Bronchial smooth muscle cell (primary cell): ENCODE results near the gene RNF141. TPM values are rescaled to one million over a fixed set of nuclear protein-coding genes. Genes with fewer than 3 reads are reported as not detected.

Source experiments
- total RNA-seq: library from RNA; depleted of rRNA; stranded (reverse); fragments of >200 nt; gene quantifications from 2 replicates; pipeline ENCODE4 v1.2.1, GENCODE V29; 2014

RNF141 gene
- 29.6 and 41.5 TPM in 2 replicates for total RNA-seq

GRCh38 chr11:10540915-10541560, at the start of gene RNF141:
TSS of gene RNF141 (minus strand) at chr11:10541187. CDS start at chr11:10534158, 7,029 bp downstream.

GRCh38 chr11:10568486-10568941, 27.5 kb upstream of the RNF141 start, which contains the start of gene LYVE1:
TSS of gene LYVE1 (minus strand) at chr11:10568665. CDS start at chr11:10568532, 133 bp downstream.

Other genes starting within 250 kb of the RNF141 start
- 38.3 and 45.7 TPM in 2 replicates for gene SBF2, start 247.0 kb downstream of the RNF141 start, total RNA-seq
- gene ADM, start 236.1 kb downstream of the RNF141 start, total RNA-seq = 183 and 196 TPM in 2 replicates
- 2.5 and 3.8 TPM in 2 replicates for gene AMPD3, start 85.9 kb downstream of the RNF141 start, total RNA-seq
- gene LYVE1, start 27.5 kb upstream of the RNF141 start, total RNA-seq = not detected in 2 replicates
- 5.7 and 6.8 TPM in 2 replicates for gene IRAG1, start 152.6 kb upstream of the RNF141 start, total RNA-seq
- gene CTR9, start 210.1 kb upstream of the RNF141 start, total RNA-seq = 25.4 and 26.6 TPM in 2 replicates